SK-N-SH (cell line): ENCODE measurements around the gene MAP1LC3A.

Source experiments
- FOXM1 ChIP-seq: IDR thresholded peaks from 2 replicates; pipeline ENCODE4 v1.4.0; 2012; ENCODE audit warnings: low read depth, mild to moderate bottlenecking
- GABPA ChIP-seq: IDR thresholded peaks from 2 replicates; pipeline ENCODE4 v1.4.0; 2012; ENCODE audit warnings: low read depth, mild to moderate bottlenecking
- JUND ChIP-seq: IDR thresholded peaks from 2 replicates; pipeline ENCODE4 v1.4.0; 2012
- MAX ChIP-seq: IDR thresholded peaks from 2 replicates; pipeline ENCODE4 v1.4.0; 2012; ENCODE audit warnings: low read depth
- USF2 ChIP-seq: fragments of 150-350 bp; IDR thresholded peaks from 2 replicates; pipeline ENCODE4 v1.6.1; 2017; ENCODE audit warnings: antibody characterized with exemption, low read length, low read depth, borderline replicate concordance
- TF ChIP-seq, protein P1 (sequence below): fragments of 200-600 bp; sonication (generic); IDR thresholded peaks from 2 replicates; pipeline ENCODE4 v1.6.1; 2017; ENCODE audit warnings: antibody characterized with exemption, mild to moderate bottlenecking, moderate library complexity
- TF ChIP-seq, protein P2 (sequence below): IDR thresholded peaks from 2 replicates; pipeline ENCODE4 v1.4.0; 2012; ENCODE audit warnings: low read depth, borderline replicate concordance

- TF ChIP-seq FOXM1 (no peak), MAX (no peak), JUND (no peak), GABPA (no peak), USF2 (no peak)
- TF ChIP-seq, protein P1, sequence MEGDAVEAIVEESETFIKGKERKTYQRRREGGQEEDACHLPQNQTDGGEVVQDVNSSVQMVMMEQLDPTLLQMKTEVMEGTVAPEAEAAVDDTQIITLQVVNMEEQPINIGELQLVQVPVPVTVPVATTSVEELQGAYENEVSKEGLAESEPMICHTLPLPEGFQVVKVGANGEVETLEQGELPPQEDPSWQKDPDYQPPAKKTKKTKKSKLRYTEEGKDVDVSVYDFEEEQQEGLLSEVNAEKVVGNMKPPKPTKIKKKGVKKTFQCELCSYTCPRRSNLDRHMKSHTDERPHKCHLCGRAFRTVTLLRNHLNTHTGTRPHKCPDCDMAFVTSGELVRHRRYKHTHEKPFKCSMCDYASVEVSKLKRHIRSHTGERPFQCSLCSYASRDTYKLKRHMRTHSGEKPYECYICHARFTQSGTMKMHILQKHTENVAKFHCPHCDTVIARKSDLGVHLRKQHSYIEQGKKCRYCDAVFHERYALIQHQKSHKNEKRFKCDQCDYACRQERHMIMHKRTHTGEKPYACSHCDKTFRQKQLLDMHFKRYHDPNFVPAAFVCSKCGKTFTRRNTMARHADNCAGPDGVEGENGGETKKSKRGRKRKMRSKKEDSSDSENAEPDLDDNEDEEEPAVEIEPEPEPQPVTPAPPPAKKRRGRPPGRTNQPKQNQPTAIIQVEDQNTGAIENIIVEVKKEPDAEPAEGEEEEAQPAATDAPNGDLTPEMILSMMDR, result no peak
- TF ChIP-seq, protein P2, sequence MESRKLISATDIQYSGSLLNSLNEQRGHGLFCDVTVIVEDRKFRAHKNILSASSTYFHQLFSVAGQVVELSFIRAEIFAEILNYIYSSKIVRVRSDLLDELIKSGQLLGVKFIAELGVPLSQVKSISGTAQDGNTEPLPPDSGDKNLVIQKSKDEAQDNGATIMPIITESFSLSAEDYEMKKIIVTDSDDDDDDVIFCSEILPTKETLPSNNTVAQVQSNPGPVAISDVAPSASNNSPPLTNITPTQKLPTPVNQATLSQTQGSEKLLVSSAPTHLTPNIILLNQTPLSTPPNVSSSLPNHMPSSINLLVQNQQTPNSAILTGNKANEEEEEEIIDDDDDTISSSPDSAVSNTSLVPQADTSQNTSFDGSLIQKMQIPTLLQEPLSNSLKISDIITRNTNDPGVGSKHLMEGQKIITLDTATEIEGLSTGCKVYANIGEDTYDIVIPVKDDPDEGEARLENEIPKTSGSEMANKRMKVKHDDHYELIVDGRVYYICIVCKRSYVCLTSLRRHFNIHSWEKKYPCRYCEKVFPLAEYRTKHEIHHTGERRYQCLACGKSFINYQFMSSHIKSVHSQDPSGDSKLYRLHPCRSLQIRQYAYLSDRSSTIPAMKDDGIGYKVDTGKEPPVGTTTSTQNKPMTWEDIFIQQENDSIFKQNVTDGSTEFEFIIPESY, result no peak
Observed at GRCh38 chr20:34578025-34578424, 19.5 kb downstream of the MAP1LC3A start.
